SK-N-SH (cell line): Measurements from ENCODE around the gene CREB3.

Source experiments
- EP300 ChIP-seq, 2 experiments: IDR thresholded peaks; 2 replicates each; pipeline versions ENCODE4 v1.4.0 to v1.6.1; 2012; ENCODE audit warnings: borderline replicate concordance in 1 of 2, low read depth in 1 of 2, low read length in 1 of 2
- EZH2phosphoT487 ChIP-seq: fragments of 200-600 bp; sonication (generic); IDR thresholded peaks from 2 replicates; pipeline ENCODE4 v1.6.1; 2017; ENCODE audit warnings: low read depth, mixed run types, mild to moderate bottlenecking, antibody characterized with exemption, moderate library complexity, borderline replicate concordance
- GATA2 ChIP-seq: sonication (generic); formaldehyde crosslinking; IDR thresholded peaks from 2 replicates; pipeline ENCODE4 v1.5.0; 2020; ENCODE audit warnings: mild to moderate bottlenecking, missing genetic modification reagents
- JUND ChIP-seq: IDR thresholded peaks from 2 replicates; pipeline ENCODE4 v1.4.0; 2012
- REST ChIP-seq: IDR thresholded peaks from 2 replicates; pipeline ENCODE4 v1.6.1; 2012; ENCODE audit warnings: mild to moderate bottlenecking, low read depth, low read length, moderate library complexity
- RFX5 ChIP-seq: IDR thresholded peaks from 2 replicates; pipeline ENCODE4 v1.6.1; 2012; ENCODE audit warnings: mild to moderate bottlenecking, improper control_type of control experiment, low read length
- TAF1 ChIP-seq: IDR thresholded peaks from 2 replicates; pipeline ENCODE4 v1.6.1; 2012; ENCODE audit warnings: low read depth, mild to moderate bottlenecking, low read length, moderate library complexity, borderline replicate concordance
- TEAD4 ChIP-seq: IDR thresholded peaks from 2 replicates; pipeline ENCODE4 v1.4.0; 2012; ENCODE audit warnings: mild to moderate bottlenecking, borderline replicate concordance; ENCODE audit not compliant: insufficient read depth
- TF ChIP-seq, protein P1 (sequence below): fragments of 200-600 bp; sonication (generic); IDR thresholded peaks from 2 replicates; pipeline ENCODE4 v1.6.1; 2017; ENCODE audit warnings: antibody characterized with exemption, mild to moderate bottlenecking, moderate library complexity
- TF ChIP-seq, protein P2 (sequence below): IDR thresholded peaks from 2 replicates; pipeline ENCODE4 v1.4.0; 2012; ENCODE audit warnings: low read depth, borderline replicate concordance
- TF ChIP-seq, protein P3 (sequence below): IDR thresholded peaks from 2 replicates; pipeline ENCODE4; 2012

DNA sequence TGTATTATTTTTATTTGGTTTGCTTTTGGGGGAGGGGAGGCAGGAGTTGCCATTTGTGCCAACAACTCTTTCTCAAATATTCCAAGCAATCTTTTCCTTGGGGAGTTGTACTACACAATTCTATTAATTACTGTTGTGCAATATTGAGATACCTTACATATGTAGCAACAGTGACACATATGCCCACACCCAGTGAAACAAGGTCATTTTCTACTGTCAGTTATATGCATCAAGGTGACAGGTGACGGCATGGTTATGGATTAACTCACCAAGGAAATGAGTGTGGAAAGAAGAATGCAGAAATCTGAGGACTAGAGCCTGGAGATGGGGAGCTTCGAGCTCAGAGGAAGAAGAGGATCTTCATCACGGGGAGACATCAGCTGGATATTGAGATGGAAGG, 39.5 kb downstream of the CREB3 start:
- TF ChIP-seq, protein P1, sequence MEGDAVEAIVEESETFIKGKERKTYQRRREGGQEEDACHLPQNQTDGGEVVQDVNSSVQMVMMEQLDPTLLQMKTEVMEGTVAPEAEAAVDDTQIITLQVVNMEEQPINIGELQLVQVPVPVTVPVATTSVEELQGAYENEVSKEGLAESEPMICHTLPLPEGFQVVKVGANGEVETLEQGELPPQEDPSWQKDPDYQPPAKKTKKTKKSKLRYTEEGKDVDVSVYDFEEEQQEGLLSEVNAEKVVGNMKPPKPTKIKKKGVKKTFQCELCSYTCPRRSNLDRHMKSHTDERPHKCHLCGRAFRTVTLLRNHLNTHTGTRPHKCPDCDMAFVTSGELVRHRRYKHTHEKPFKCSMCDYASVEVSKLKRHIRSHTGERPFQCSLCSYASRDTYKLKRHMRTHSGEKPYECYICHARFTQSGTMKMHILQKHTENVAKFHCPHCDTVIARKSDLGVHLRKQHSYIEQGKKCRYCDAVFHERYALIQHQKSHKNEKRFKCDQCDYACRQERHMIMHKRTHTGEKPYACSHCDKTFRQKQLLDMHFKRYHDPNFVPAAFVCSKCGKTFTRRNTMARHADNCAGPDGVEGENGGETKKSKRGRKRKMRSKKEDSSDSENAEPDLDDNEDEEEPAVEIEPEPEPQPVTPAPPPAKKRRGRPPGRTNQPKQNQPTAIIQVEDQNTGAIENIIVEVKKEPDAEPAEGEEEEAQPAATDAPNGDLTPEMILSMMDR = no peak
- TF ChIP-seq EP300 (IDR thresholded peaks at IDR 0.05; ENCODE audit: borderline replicate concordance in 1 of 2, low read depth in 1 of 2, low read length in 1 of 2) (no peak), JUND (no peak), TAF1 (no peak), REST (no peak), RFX5 (no peak), GATA2 (CRISPR knock-in tag) (no peak), EZH2phosphoT487 (no peak), TEAD4 (no peak)
- TF ChIP-seq, protein P2, sequence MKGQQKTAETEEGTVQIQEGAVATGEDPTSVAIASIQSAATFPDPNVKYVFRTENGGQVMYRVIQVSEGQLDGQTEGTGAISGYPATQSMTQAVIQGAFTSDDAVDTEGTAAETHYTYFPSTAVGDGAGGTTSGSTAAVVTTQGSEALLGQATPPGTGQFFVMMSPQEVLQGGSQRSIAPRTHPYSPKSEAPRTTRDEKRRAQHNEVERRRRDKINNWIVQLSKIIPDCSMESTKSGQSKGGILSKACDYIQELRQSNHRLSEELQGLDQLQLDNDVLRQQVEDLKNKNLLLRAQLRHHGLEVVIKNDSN = no peak
- TF ChIP-seq, protein P3, sequence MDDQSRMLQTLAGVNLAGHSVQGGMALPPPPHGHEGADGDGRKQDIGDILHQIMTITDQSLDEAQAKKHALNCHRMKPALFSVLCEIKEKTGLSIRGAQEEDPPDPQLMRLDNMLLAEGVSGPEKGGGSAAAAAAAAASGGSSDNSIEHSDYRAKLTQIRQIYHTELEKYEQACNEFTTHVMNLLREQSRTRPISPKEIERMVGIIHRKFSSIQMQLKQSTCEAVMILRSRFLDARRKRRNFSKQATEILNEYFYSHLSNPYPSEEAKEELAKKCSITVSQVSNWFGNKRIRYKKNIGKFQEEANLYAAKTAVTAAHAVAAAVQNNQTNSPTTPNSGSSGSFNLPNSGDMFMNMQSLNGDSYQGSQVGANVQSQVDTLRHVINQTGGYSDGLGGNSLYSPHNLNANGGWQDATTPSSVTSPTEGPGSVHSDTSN = peak; percentile 42
